Liver (tissue), 9 donors: ENCODE results near the gene POFUT1. TPM values are rescaled to one million over a fixed set of nuclear protein-coding genes. Genes with fewer than 3 reads are reported as not detected.
"Not testable (repeated sequence)": the region's sequence is repeated elsewhere in the genome, so short reads cannot be mapped to it uniquely, and the experiment has no call there.

Experiments
- DNase-seq: peaks from one replicate; pipeline ENCODE4 v3.0.0-alpha.2; 2017; ENCODE audit warnings: low spot score
- H3K27ac ChIP-seq, 2 donors: one replicate each; pipeline ENCODE4 v1.7.0; 2013; ENCODE audit warnings: inconsistent platforms in 2 of 2, low read length in 2 of 2, control low read depth in 1 of 2, low read depth in 1 of 2, mild to moderate bottlenecking in 1 of 2
- H3K27me3 ChIP-seq, 4 donors: one replicate each; pipeline versions ENCODE4 v1.6.1 to v1.7.0; 2013; ENCODE audit warnings: low read length in 3 of 4, inconsistent platforms in 1 of 4, mild to moderate bottlenecking in 1 of 4, moderate library complexity in 1 of 4; ENCODE audit not compliant: control insufficient read depth in 4 of 4, insufficient read depth in 4 of 4
- H3K36me3 ChIP-seq, 4 donors: one replicate each; pipeline versions ENCODE4 v1.6.1 to v1.7.0; 2013; ENCODE audit warnings: low read length in 3 of 4, mild to moderate bottlenecking in 3 of 4, low read depth in 1 of 4, moderate library complexity in 1 of 4; ENCODE audit not compliant: control insufficient read depth in 4 of 4, insufficient read depth in 3 of 4
- H3K4me1 ChIP-seq, 4 donors: one replicate each; pipeline versions ENCODE4 v1.6.1 to v1.7.0; 2013; ENCODE audit warnings: low read length in 3 of 4, mild to moderate bottlenecking in 3 of 4, moderate library complexity in 1 of 4; ENCODE audit not compliant: control insufficient read depth in 4 of 4, insufficient read depth in 4 of 4
- H3K4me3 ChIP-seq, 3 donors: one replicate each; pipeline versions ENCODE4 v1.6.1 to v1.7.0; 2013; ENCODE audit warnings: low read length in 3 of 3, control low read depth in 1 of 3, low read depth in 1 of 3, mild to moderate bottlenecking in 1 of 3
- H3K9ac ChIP-seq, 2 donors: one replicate each; pipeline ENCODE4 v1.7.0; 2013; ENCODE audit warnings: low read length in 2 of 2, mild to moderate bottlenecking in 2 of 2, moderate library complexity in 2 of 2, control low read depth in 1 of 2, low read depth in 1 of 2
- H3K9me3 ChIP-seq, 4 donors: one replicate each; pipeline versions ENCODE4 v1.6.1 to v1.7.0; 2013; ENCODE audit warnings: low read length in 3 of 4; ENCODE audit not compliant: control insufficient read depth in 4 of 4
- ATF3 ChIP-seq: IDR thresholded peaks from 2 replicates; pipeline ENCODE4 v1.6.1; 2016; ENCODE audit warnings: antibody characterized with exemption
- EGR1 ChIP-seq, 2 donors: IDR thresholded peaks; 2 replicates each; pipeline ENCODE4 v1.6.1; 2016 to 2018; ENCODE audit warnings: antibody characterized with exemption in 2 of 2, low read depth in 2 of 2
- FOXA2 ChIP-seq: IDR thresholded peaks from 2 replicates; pipeline ENCODE4 v1.6.1; 2016; ENCODE audit warnings: antibody characterized with exemption
- GABPA ChIP-seq, 2 donors: IDR thresholded peaks in 1 of 2; conservative IDR thresholded peaks in 1 of 2; 2 replicates each; pipeline ENCODE4 v1.6.1; 2016; ENCODE audit warnings: antibody characterized with exemption in 2 of 2, mild to moderate bottlenecking in 1 of 2, moderate library complexity in 1 of 2
- HNF4A ChIP-seq, 2 donors: conservative IDR thresholded peaks; 2 replicates each; pipeline ENCODE4 v1.6.1; 2016; ENCODE audit warnings: antibody characterized with exemption in 2 of 2, mild to moderate bottlenecking in 2 of 2
- HNF4G ChIP-seq: IDR thresholded peaks from 2 replicates; pipeline ENCODE4 v1.6.1; 2016; ENCODE audit warnings: antibody characterized with exemption
- MAX ChIP-seq: IDR thresholded peaks from 2 replicates; pipeline ENCODE4 v1.6.1; 2016; ENCODE audit warnings: antibody characterized with exemption
- NR2F2 ChIP-seq: IDR thresholded peaks from 2 replicates; pipeline ENCODE4 v1.6.1; 2016; ENCODE audit warnings: antibody characterized with exemption
- REST ChIP-seq: IDR thresholded peaks from 2 replicates; pipeline ENCODE4 v1.6.1; 2016; ENCODE audit warnings: antibody characterized with exemption, mild to moderate bottlenecking
- RXRA ChIP-seq, 2 donors: IDR thresholded peaks; 2 replicates each; pipeline ENCODE4 v1.6.1; 2017 to 2018; ENCODE audit warnings: antibody characterized with exemption in 2 of 2, mild to moderate bottlenecking in 1 of 2
- TAF1 ChIP-seq: conservative IDR thresholded peaks from 2 replicates; pipeline ENCODE4 v1.6.1; 2016; ENCODE audit warnings: antibody characterized with exemption, mild to moderate bottlenecking
- ZBTB33 ChIP-seq: IDR thresholded peaks from 2 replicates; pipeline ENCODE4 v1.6.1; 2016; ENCODE audit warnings: antibody characterized with exemption
- WGBS: extraction: QIAGEN DNeasy Blood & Tissue Kit; methylation state at CpG from one replicate; pipeline ENCODE4 v1.1.7; 2013; 5-methylcytosine and 5-hydroxymethylcytosine counted together
- polyA plus RNA-seq, 2 donors: library from polyadenylated mRNA; stranded (reverse) in 1 of 2; unstranded in 1 of 2; fragments of 200-250 nt in 1 of 2; fragments of >200 nt in 1 of 2; fragmentation: Nextera tagmentation in 1 of 2; extraction: Ambion mirVana in 1 of 2; gene quantifications; one replicate each; pipeline versions ENCODE4 v1.2.1 to v1.2.3, GENCODE V29; 2013 to 2015
- total RNA-seq, 2 donors: library from RNA; depleted of rRNA; stranded (reverse); fragments of >200 nt; gene quantifications; one replicate each; pipeline ENCODE4 v1.2.3, GENCODE V29; 2014
- donor health status: healthy.
- donor health status: healthy.
- donor health status: healthy.
- donor health status: healthy.
- donor health status: healthy.

POFUT1 gene
- total and polyA plus RNA-seq, 4 donors, result 14.6 to 43.3 (median 24.8) TPM

GRCh38 chr20:32192698-32193097, 15.0 kb upstream of the POFUT1 start:
- H3K9ac ChIP-seq, result no peak overlapping the region
- H3K36me3 ChIP-seq, result peaks cover 2 to 10% (median 4%) of the 10 kb centered on the region in 4 donors
- H3K9me3 ChIP-seq, result no peaks in the 10 kb centered on the region
- no peak overlapping the region for H3K27ac ChIP-seq
- no peaks in the 10 kb centered on the region for H3K27me3 ChIP-seq
- TF ChIP-seq HNF4A (conservative IDR thresholded peaks at IDR 0.05) (no peak), NR2F2 (peak; percentile 97)
- 77% methylated on average over 3 of the region's 3 CpGs for WGBS
- H3K4me1 ChIP-seq, result peaks cover 5 to 36% (median 20%) of the 10 kb centered on the region in 4 donors
- no peak overlapping the region for H3K4me3 ChIP-seq
- DNase-seq, result no peak

GRCh38 chr20:32193336-32193735, 14.3 kb upstream of the POFUT1 start:
- not testable (repeated sequence) for H3K27me3 ChIP-seq, DNase-seq, H3K4me3 ChIP-seq, H3K27ac ChIP-seq, H3K9ac ChIP-seq, H3K9me3 ChIP-seq
- H3K36me3 ChIP-seq, result peaks cover 2 to 10% (median 4%) of the 10 kb centered on the region in 4 donors
- WGBS, result 94% methylated on average over 5 of the region's 5 CpGs
- H3K4me1 ChIP-seq, result peaks cover 5 to 36% (median 20%) of the 10 kb centered on the region in 4 donors

- no peak for DNase-seq
- H3K27me3 ChIP-seq, result no peaks in the 10 kb centered on the region
- no peak for TF ChIP-seq EGR1 (IDR thresholded peaks at IDR 0.05; ENCODE audit: low read depth in 2 of 2)
- TF ChIP-seq ATF3, result no peak
- no peak for TF ChIP-seq MAX
- no peak for TF ChIP-seq ZBTB33
- no peak for TF ChIP-seq HNF4A (conservative IDR thresholded peaks at IDR 0.05)
- no peak for TF ChIP-seq REST
- TF ChIP-seq RXRA (IDR thresholded peaks at IDR 0.05), result no peak
- TF ChIP-seq FOXA2, result no peak
- TF ChIP-seq HNF4G, result no peak
- no peak for TF ChIP-seq TAF1
- TF ChIP-seq GABPA (IDR thresholded peaks at IDR 0.05 in 1 of 2, conservative IDR thresholded peaks at IDR 0.05 in 1 of 2), result no peak
- no peak for TF ChIP-seq NR2F2
- H3K9ac ChIP-seq, result no peak overlapping the region
- H3K36me3 ChIP-seq, result peaks cover 3 to 11% (median 5%) of the 10 kb centered on the region in 4 donors
- H3K4me1 ChIP-seq, result peaks cover 5 to 36% (median 20%) of the 10 kb centered on the region in 4 donors
- no peak overlapping the region for H3K4me3 ChIP-seq
- 88% methylated on average over 6 of the region's 6 CpGs for WGBS
- H3K9me3 ChIP-seq, result no peaks in the 10 kb centered on the region
- no peak overlapping the region for H3K27ac ChIP-seq
Measured at GRCh38 chr20:32193996-32194395, 13.7 kb upstream of the POFUT1 start.
